A673 (cell line): Measurements from ENCODE around the gene CDH4. TPM values are rescaled to one million over a fixed set of nuclear protein-coding genes. Genes with fewer than 3 reads are reported as not detected.

Experiments used
- BruUV-seq: library from RNA; stranded (reverse); fragments of 400-500 nt; replicated peaks from 2 replicates; lab custom pipeline; 2021; lab: Mats Ljungman, UMichigan
- CTCF ChIA-PET: fragments of 300-600 bp; sonication (Branson Sonifier 250); formaldehyde crosslinking; loops from one replicate; lab custom pipeline; 2022; ENCODE audit warnings: antibody characterized with exemption; lab: Charles Lee
- POLR2A ChIA-PET: fragments of 300-600 bp; sonication (Branson Sonifier 250); formaldehyde crosslinking; loops from one replicate; lab custom pipeline; 2022; ENCODE audit warnings: antibody characterized with exemption; ENCODE audit not compliant: low non-redundant PET; lab: Charles Lee
- DNase-seq: peaks from one replicate; pipeline ENCODE4 v3.0.0-alpha.2; 2015; ENCODE audit warnings: low spot score
- H3K27ac ChIP-seq: fragments of 200-600 bp; sonication (generic); 2 replicates; pipeline ENCODE4 v1.5.1; 2016; ENCODE audit warnings: mixed run types, low read depth, mild to moderate bottlenecking, mixed read lengths, antibody characterized with exemption, low read length; ENCODE audit not compliant: poor library complexity, severe bottlenecking
- H3K27me3 ChIP-seq: fragments of 200-600 bp; sonication (generic); replicated peaks from 2 replicates; pipeline ENCODE4 v1.6.1; 2017; ENCODE audit warnings: mixed run types, low read depth, mild to moderate bottlenecking, mixed read lengths, antibody characterized with exemption, low read length; ENCODE audit not compliant: insufficient read depth, poor library complexity
- H3K36me3 ChIP-seq: fragments of 200-600 bp; sonication (generic); 2 replicates; pipeline ENCODE4 v1.6.1; 2016; ENCODE audit warnings: mixed run types, mild to moderate bottlenecking, mixed read lengths, antibody characterized with exemption, low read length; ENCODE audit not compliant: insufficient read depth, poor library complexity, severe bottlenecking
- H3K4me1 ChIP-seq: fragments of 200-600 bp; sonication (generic); 2 replicates; pipeline ENCODE4 v1.6.1; 2017; ENCODE audit warnings: mixed run types, mild to moderate bottlenecking, mixed read lengths, antibody characterized with exemption, low read length; ENCODE audit not compliant: insufficient read depth, poor library complexity, severe bottlenecking
- H3K4me3 ChIP-seq: fragments of 200-600 bp; sonication (generic); 2 replicates; pipeline ENCODE4 v1.5.1; 2016; ENCODE audit warnings: low read depth, mixed run types, mild to moderate bottlenecking, mixed read lengths, low read length; ENCODE audit not compliant: poor library complexity, severe bottlenecking
- H3K9me3 ChIP-seq: fragments of 200-600 bp; sonication (generic); 2 replicates; pipeline ENCODE4 v1.6.1; 2016; ENCODE audit warnings: mixed run types, low read depth, mild to moderate bottlenecking, mixed read lengths, antibody characterized with exemption, low read length; ENCODE audit not compliant: poor library complexity, severe bottlenecking
- EZH2 ChIP-seq: fragments of 200-600 bp; sonication (generic); IDR thresholded peaks from 2 replicates; pipeline ENCODE4 v1.6.1; 2017; ENCODE audit warnings: borderline replicate concordance, low read depth, mild to moderate bottlenecking, mixed read lengths, antibody characterized with exemption, low read length; ENCODE audit not compliant: poor library complexity, severe bottlenecking
- intact Hi-C: fragments of 100-400 bp; cut with micrococcal nuclease; formaldehyde crosslinking; loops from one replicate; pipeline ENCODE4 v1.10.0; 2022; ENCODE audit not compliant: unreplicated experiment
- total RNA-seq: library from RNA; stranded (reverse); gene quantifications from 2 replicates; pipeline ENCODE4 v1.2.3, GENCODE V29; 2021
- TF ChIP-seq, protein P1 (sequence below): fragments of 300-800, 200-600 bp; sonication (generic); conservative IDR thresholded peaks from 2 replicates; pipeline ENCODE4 v1.5.1; 2017; ENCODE audit warnings: low read depth, mild to moderate bottlenecking, antibody characterized with exemption, low read length, moderate library complexity, mixed read lengths

Gene CDH4
- total RNA-seq, 1 experiment from 2014 or later = 8.3 TPM

DNA sequence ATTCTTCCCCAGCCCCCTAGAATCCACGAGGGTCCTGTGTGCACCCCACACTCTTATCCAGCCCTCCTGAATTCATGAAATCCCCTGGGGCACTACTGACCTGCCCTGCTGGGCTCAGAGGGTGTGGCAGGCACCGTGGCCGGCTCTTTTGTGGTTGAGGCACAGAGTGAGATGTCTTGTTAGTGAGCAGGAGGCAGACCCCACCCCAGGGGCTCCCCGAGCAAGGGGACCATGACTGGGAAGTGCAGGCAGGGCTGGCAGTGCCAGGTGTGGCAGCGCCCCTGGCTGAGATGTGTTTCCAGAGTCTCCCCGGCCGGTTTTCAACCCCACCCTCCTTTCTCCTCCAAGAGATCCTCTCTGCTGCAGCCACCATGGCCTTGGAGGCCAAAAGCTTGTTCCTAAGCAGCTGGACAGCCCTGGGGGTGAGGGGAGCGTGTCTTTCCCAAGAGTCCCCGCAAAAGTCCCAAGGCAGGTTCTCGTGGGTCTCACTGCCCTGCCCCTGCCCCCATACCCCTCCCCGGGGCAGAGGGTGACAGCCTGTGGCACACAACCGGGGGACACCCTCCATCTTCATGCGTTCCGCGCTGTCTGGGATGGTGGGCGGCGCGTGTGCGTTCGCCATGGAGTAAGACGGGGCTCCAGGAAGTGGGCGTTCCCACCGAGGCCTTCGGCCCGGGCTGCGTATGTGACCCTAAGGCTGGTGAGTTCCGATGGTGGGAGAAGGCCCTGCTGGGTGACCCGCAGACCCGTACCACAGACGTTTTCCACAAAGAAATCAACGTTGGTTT lies 604.8 kb downstream of the CDH4 start:
- intact Hi-C loops = no loop called here
- no peaks in the 10 kb centered on the region for H3K36me3 ChIP-seq

DNA sequence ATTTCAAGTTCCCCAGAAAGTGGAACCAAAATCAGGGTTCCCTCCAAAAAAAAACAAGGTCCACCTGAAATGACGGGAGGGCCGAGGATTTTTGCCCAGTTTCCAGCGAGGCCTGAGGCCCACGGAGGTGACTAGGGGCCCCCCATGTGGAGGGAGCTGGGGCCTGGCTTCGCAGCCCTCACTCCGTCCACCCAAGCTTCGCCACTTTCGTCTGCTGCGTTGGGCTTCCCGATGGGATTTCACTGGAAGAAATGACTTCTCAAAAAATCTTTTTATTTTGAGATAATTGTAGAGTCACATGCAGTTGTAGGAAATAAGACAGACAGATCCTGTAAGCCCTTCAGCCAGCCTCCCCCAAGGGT lies 605.3 kb downstream of the CDH4 start:
- no peaks in the 10 kb centered on the region for H3K36me3 ChIP-seq
- ChIA-PET POLR2A (no interaction called here), CTCF (no interaction called here)
- intact Hi-C loops = no loop called here
- TF ChIP-seq, protein P1, sequence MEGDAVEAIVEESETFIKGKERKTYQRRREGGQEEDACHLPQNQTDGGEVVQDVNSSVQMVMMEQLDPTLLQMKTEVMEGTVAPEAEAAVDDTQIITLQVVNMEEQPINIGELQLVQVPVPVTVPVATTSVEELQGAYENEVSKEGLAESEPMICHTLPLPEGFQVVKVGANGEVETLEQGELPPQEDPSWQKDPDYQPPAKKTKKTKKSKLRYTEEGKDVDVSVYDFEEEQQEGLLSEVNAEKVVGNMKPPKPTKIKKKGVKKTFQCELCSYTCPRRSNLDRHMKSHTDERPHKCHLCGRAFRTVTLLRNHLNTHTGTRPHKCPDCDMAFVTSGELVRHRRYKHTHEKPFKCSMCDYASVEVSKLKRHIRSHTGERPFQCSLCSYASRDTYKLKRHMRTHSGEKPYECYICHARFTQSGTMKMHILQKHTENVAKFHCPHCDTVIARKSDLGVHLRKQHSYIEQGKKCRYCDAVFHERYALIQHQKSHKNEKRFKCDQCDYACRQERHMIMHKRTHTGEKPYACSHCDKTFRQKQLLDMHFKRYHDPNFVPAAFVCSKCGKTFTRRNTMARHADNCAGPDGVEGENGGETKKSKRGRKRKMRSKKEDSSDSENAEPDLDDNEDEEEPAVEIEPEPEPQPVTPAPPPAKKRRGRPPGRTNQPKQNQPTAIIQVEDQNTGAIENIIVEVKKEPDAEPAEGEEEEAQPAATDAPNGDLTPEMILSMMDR = no peak
- no peak for TF ChIP-seq EZH2
- H3K27me3 ChIP-seq = no peaks in the 10 kb centered on the region
- H3K4me1 ChIP-seq = no peaks in the 10 kb centered on the region
- no peak for DNase-seq
- H3K27ac ChIP-seq = no peak overlapping the region
- H3K9me3 ChIP-seq = no peaks in the 10 kb centered on the region
- BruUV-seq = no TSS peak
- no peak overlapping the region for H3K4me3 ChIP-seq

More for the DNA sequence above, 604.8 kb downstream of the CDH4 start:
- Histone ChIP-seq H3K4me3 (no peak overlapping the region), H3K27ac (no peak overlapping the region), H3K27me3 (no peaks in the 10 kb centered on the region), H3K4me1 (no peaks in the 10 kb centered on the region), H3K9me3 (no peaks in the 10 kb centered on the region)
- ChIA-PET POLR2A (no interaction called here), CTCF (no interaction called here)
- no peak for DNase-seq
- TF ChIP-seq EZH2 = no peak
- TF ChIP-seq, protein P1 = no peak
- no TSS peak for BruUV-seq

DNA sequence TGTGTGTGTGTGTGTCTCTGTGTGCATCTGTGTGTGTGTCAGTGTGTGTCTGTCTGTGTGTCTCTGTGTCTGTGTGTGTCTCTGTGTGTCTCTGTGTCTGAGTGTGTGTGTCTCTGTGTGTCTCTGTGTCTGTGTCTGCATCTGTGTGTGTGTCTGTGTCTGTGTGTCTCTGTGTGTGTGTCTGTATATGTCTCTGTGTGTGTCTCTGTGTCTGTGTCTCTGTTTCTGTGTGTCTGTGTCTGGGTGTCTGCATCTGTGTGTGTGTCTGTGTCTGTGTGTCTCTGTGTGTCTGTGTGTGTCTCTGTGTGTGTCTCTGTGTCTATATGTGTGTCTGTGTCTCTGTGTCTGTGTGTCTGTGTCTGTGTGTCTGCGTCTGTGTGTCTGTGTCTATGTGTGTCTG lies 605.8 kb downstream of the CDH4 start:
- intact Hi-C loops = no loop called here
- CTCF ChIA-PET = no interaction called here
- no peaks in the 10 kb centered on the region for H3K36me3 ChIP-seq

More for the DNA sequence above, 605.8 kb downstream of the CDH4 start:
- Histone ChIP-seq H3K27me3 (no peaks in the 10 kb centered on the region), H3K27ac (no peak overlapping the region), H3K4me1 (no peaks in the 10 kb centered on the region), H3K4me3 (no peak overlapping the region), H3K9me3 (no peaks in the 10 kb centered on the region)
- POLR2A ChIA-PET = no interaction called here
- BruUV-seq = no TSS peak
- TF ChIP-seq, protein P1 = no peak
- TF ChIP-seq EZH2 = no peak
- DNase-seq = no peak
